Thyroid gland (tissue), 4 donors: ENCODE measurements around the gene LRRC19. TPM values are rescaled to one million over a fixed set of nuclear protein-coding genes. Genes with fewer than 3 reads are reported as not detected.

Experiments used
- DNase-seq, 2 donors: peaks; one replicate each; pipeline ENCODE4 v3.0.0-alpha.2; 2019
- H3K27ac ChIP-seq, 3 donors: fragments of 200-600 bp; sonication (generic); 1 replicate in 2 of 3; 2 replicates in 1 of 3; pipeline ENCODE4 v1.5.1; 2016 to 2019; ENCODE audit warnings: mild to moderate bottlenecking in 1 of 3, moderate library complexity in 1 of 3
- H3K27me3 ChIP-seq: fragments of 200-600 bp; sonication (generic); one replicate; pipeline ENCODE4 v1.5.1; 2019
- H3K36me3 ChIP-seq, 2 donors: fragments of 200-600 bp; sonication (generic); one replicate each; pipeline ENCODE4 v1.5.1; 2016 to 2019
- H3K4me1 ChIP-seq, 2 donors: fragments of 200-600 bp; sonication (generic); one replicate each; pipeline ENCODE4 v1.5.1; 2017 to 2019
- H3K4me3 ChIP-seq, 3 donors: fragments of 200-600 bp; sonication (generic); replicated peaks in 1 of 3; 1 replicate in 2 of 3; 2 replicates in 1 of 3; pipeline ENCODE4 v1.5.1; 2016; ENCODE audit warnings: mild to moderate bottlenecking in 1 of 3
- H3K9me3 ChIP-seq: fragments of 200-600 bp; sonication (generic); one replicate; pipeline ENCODE4 v1.5.1; 2017
- CTCF ChIP-seq, 6 experiments: fragments of 200-600 bp in 3 of 6; fragments of 450-650 bp in 3 of 6; sonication (generic) in 3 of 6; IDR thresholded peaks; one replicate each; pipeline ENCODE4 v1.5.1; 2016 to 2019; ENCODE audit warnings: antibody characterized with exemption in 6 of 6, mild to moderate bottlenecking in 2 of 6, inconsistent platforms in 1 of 6, moderate library complexity in 1 of 6
- POLR2A ChIP-seq, 2 donors: fragments of 450-650 bp; IDR thresholded peaks; one replicate each; pipeline ENCODE4 v1.6.1; 2017; ENCODE audit warnings: antibody characterized with exemption in 2 of 2, mild to moderate bottlenecking in 2 of 2, moderate library complexity in 1 of 2
- WGBS, 2 donors: methylation state at CpG; one replicate each; pipeline ENCODE4 v1.1.5; 2017; 5-methylcytosine and 5-hydroxymethylcytosine counted together
- intact Hi-C: fragments of 100-400 bp; cut with DNase I; formaldehyde crosslinking; loops from one replicate; pipeline ENCODE4 v1.15.1; 2023
- total RNA-seq, 4 donors: library from RNA; depleted of rRNA; stranded (reverse); fragments of >200 nt; gene quantifications; one replicate each; pipeline ENCODE4 v1.2.3, GENCODE V29; 2016

Gene LRRC19
- total RNA-seq, 4 donors from 2014 or later = not detected

- DNase-seq = no peak
- H3K27ac ChIP-seq = no peak overlapping the region
- H3K4me3 ChIP-seq = no peak overlapping the region
- H3K27me3 ChIP-seq = no peaks in the 10 kb centered on the region
- H3K9me3 ChIP-seq = no peaks in the 10 kb centered on the region
- peaks cover 5 to 9% of the 10 kb centered on the region in 2 donors for H3K4me1 ChIP-seq
- 72 to 77% methylated on average over 3 of the region's 3 CpGs for WGBS, 2 donors
- TF ChIP-seq POLR2A (IDR thresholded peaks at IDR 0.05) (no peak), CTCF (IDR thresholded peaks at IDR 0.05) (no peak)
- intact Hi-C loops = no loop called here
- H3K36me3 ChIP-seq = no peaks in the 10 kb centered on the region
Observed at GRCh38 chr9:26954050-26954508, 51.4 kb downstream of the LRRC19 start.

GRCh38 chr9:26951794-26952193 is 53.7 kb downstream of the LRRC19 start:
- peaks cover 3 to 5% of the 10 kb centered on the region in 2 donors for H3K4me1 ChIP-seq
- 83 to 84% methylated on average over 3 of the region's 3 CpGs for WGBS, 2 donors
- H3K4me3 ChIP-seq = no peak overlapping the region
- intact Hi-C loops = no loop called here
- TF ChIP-seq POLR2A (IDR thresholded peaks at IDR 0.05) (no peak), CTCF (IDR thresholded peaks at IDR 0.05) (no peak)
- no peak overlapping the region for H3K27ac ChIP-seq
- no peaks in the 10 kb centered on the region for H3K9me3 ChIP-seq
- no peaks in the 10 kb centered on the region for H3K36me3 ChIP-seq
- DNase-seq = no peak
- no peaks in the 10 kb centered on the region for H3K27me3 ChIP-seq

GRCh38 chr9:26950521-26950920 is 55.0 kb downstream of the LRRC19 start:
- H3K27ac ChIP-seq = no peak overlapping the region
- no peak for TF ChIP-seq POLR2A (IDR thresholded peaks at IDR 0.05)
- no peak for TF ChIP-seq CTCF (IDR thresholded peaks at IDR 0.05)
- intact Hi-C loops = no loop called here
- peaks cover 11 to 12% of the 10 kb centered on the region in 2 donors for H3K4me1 ChIP-seq
- no peaks in the 10 kb centered on the region for H3K9me3 ChIP-seq
- 86 to 95% methylated on average over 1 of the region's 1 CpG for WGBS, 2 donors
- H3K4me3 ChIP-seq = no peak overlapping the region
- DNase-seq = no peak
- H3K27me3 ChIP-seq = no peaks in the 10 kb centered on the region
- no peaks in the 10 kb centered on the region for H3K36me3 ChIP-seq

- Histone ChIP-seq H3K4me1 (peaks cover 17 to 18% of the 10 kb centered on the region in 2 donors), H3K36me3 (no peaks in the 10 kb centered on the region), H3K27ac (no peak overlapping the region), H3K9me3 (no peaks in the 10 kb centered on the region), H3K4me3 (no peak overlapping the region), H3K27me3 (no peaks in the 10 kb centered on the region)
- intact Hi-C loops = no loop called here
- DNase-seq = no peak
- 86 to 88% methylated on average over 6 of the region's 6 CpGs for WGBS, 2 donors
- TF ChIP-seq POLR2A (IDR thresholded peaks at IDR 0.05) (no peak), CTCF (IDR thresholded peaks at IDR 0.05) (no peak)
Observed at GRCh38 chr9:26949637-26950069, 55.8 kb downstream of the LRRC19 start.

GRCh38 chr9:26947736-26948135 is 57.7 kb downstream of the LRRC19 start:
- intact Hi-C loops = no loop called here
- 1 to 3% methylated on average over 9 of the region's 9 CpGs for WGBS, 2 donors

More at GRCh38 chr9:26947736-26948135, 57.7 kb downstream of the LRRC19 start:
- Histone ChIP-seq H3K4me3 (peak overlapping the region; percentile 60 to 93 (median 85)), H3K9me3 (no peaks in the 10 kb centered on the region), H3K36me3 (no peaks in the 10 kb centered on the region), H3K27me3 (no peaks in the 10 kb centered on the region), H3K27ac (peak overlapping the region in 2 of 3 donors; percentile 93 to 98), H3K4me1 (peaks cover 17 to 27% of the 10 kb centered on the region in 2 donors)
- DNase-seq = no peak
- no peak for TF ChIP-seq CTCF (IDR thresholded peaks at IDR 0.05)
